Femur (tissue), 1 donor: ENCODE data around the gene ARL4A.

Experiments
- DNase-seq: peaks from one replicate; pipeline ENCODE4 v3.0.0-alpha.2; 2017

ARL4A gene

DNA sequence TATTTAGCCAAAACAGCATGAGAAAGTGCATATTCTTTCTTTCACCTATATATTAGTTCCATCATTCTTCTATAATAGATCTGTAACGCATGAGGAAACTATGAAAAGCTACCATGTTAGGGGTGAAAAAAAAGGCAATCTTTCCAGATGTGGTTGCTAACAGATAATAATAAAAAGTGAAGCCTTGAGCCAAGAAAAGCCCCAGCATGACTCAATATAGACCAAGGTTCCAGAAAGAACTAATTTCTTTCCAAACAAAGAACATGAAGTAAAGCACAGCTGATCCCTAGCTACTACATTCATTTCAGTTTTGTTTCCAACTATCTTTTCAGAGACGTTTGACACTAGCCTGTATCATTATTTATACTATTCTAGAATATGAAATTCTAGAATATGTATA is 16.4 kb downstream of the ARL4A start:
- no peak for DNase-seq

- no peak for DNase-seq
These were observed 18.4 kb downstream of the ARL4A start for GRCh38 chr7:12705878-12706277.

- no peak for DNase-seq
These were observed 19.6 kb downstream of the ARL4A start for GRCh38 chr7:12706900-12707536.

- DNase-seq = no peak
These were observed 20.9 kb downstream of the ARL4A start for GRCh38 chr7:12708314-12708713.

DNA sequence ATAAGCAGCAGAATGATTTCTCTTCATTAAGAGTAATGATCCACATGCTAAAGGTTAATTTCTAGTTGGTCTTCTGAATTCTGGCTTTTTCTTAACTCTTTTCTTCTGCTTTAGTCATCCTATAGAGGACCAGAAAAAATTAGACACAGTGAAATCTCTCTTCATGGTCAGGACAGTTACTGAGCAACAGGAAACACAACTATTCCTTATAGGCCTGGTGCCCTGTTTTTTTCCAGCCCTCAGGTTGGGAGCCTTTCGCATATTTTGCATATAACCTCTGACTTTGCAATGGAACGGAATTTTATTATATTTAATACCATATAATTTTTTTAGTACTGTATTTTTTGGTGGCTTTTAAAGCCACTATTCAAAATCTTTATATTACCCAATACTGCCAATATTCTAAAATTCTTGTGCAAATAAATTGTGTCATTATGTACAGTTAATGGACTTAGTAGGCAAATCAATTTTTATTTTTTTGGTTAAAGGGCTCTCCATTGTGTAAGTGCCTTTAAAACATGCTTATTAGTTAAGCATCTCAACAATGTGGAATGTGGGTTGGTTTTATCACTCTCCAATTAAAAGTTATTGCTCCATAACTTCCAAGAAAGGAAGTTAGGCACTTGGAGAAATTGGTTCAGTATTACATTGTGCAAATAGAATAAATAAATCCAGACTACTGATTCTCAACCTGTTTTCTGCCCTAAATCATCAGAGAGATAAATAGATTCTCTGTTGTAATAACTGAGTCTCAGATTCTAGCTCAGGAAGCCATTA is 22.5 kb downstream of the ARL4A start:
- DNase-seq = no peak

DNA sequence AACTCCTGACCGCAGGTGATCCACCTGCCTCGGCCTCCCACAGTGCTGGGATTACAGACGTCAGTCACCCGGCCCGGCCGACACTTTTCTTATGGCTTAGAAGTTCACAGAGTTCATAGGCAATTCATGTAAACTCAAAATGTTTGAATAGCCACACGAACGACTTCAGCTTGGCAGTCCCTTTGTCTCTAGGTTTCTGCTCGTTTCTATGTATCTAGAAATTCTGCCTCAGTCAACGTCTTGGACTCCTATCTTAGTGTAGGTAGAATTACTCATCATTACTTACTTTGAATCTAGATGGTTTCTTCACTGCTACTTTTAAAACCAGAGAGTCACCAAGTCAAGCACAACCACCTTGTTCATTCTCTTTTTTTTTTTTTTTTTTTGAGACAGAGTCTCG is 23.7 kb downstream of the ARL4A start:
- DNase-seq = no peak

GRCh38 chr7:12712236-12712635 is 24.8 kb downstream of the ARL4A start:
- DNase-seq = no peak

DNA sequence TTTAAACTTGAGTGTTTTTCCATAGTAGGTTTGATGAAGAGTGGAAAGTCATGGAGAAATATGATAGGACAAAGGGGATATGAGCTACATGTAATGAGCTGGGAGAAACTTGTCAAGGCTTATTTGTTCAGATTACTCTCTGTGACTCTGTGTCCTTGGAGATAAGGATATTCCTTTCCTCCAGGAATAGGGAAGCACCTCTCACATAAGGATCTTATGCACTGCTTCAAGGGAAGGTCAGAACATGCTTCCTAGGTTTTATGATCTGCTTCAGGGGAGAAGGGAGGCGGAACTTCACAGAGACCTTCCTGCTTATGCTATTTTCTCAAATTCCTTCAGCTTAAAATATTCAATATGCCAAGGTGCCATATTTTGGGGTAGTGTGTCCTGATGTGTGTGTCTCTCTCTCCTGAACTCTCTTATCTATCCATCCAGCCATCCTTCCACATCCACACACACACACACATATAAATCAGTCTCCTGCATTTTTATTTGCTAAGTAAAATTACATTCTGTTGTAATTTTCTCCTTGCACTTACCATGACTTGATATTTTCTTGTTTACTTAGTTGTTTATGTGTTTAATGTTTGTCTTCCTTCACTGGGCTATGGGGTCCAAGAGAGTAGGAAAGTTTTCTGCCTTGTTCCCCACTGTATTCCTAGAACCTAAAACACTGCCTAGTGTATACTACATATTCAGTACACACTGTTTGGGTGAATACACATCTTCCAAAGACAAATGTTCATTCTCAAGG is 26.4 kb downstream of the ARL4A start:
- DNase-seq = no peak

GRCh38 chr7:12714379-12714737 is 26.9 kb downstream of the ARL4A start:
- no peak for DNase-seq

DNA sequence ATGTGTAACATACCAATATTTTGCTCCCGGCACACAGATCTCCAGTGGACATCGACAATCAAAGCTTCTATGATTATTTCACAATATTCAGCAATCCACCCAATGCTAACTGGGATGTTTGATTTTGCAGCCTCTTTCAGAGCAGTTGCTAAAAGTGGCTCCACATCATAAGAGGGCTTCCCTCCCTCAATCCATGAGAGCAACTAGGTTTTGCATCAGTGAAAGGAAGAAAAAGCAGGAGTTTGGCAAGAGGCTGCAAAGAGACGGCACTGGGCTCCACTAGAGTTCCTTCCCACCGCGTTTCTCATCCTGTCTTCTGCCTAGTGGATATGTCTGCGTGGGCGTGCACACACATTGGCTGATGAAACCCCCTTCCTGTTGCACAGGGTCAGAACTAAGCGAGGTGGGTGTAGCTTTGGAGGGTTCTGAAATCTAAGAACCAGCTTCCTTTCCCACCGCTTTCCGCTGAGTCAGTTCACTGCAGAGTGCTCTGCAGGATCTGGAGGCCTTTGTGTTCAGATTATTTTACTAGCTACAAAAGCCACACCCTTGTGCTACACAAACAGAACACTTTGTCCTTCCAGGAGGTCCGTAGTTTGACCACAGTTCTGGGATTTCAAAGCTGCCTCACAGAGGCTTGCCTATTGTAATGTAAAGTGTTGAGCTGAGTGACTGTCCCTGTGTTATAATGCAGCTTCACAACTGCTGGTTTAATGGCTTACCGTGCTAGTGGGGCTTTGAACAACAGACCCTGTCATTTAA is 28.1 kb downstream of the ARL4A start:
- peak; percentile 82 for DNase-seq

GRCh38 chr7:12716134-12716681 is 28.8 kb downstream of the ARL4A start:
- DNase-seq = no peak

DNA sequence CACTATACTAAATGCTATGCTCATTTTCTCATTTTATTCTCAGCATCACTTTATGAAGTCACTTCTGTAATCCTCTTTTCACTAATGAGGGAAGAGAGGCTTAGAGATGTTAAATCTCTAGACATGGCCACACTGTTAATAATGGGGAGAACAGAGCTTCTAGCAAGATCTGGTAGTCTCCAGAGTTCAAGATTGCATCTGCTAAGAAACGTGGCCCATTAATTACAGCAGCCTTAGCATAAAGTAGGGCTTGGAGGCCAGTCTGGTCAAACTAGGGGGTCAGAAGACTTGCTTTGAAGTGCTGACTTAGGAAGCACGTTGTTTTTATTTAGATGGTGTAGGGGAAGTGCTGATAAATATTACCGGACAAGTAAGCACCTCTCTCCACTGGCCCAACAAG is 29.3 kb downstream of the ARL4A start:
- no peak for DNase-seq

DNA sequence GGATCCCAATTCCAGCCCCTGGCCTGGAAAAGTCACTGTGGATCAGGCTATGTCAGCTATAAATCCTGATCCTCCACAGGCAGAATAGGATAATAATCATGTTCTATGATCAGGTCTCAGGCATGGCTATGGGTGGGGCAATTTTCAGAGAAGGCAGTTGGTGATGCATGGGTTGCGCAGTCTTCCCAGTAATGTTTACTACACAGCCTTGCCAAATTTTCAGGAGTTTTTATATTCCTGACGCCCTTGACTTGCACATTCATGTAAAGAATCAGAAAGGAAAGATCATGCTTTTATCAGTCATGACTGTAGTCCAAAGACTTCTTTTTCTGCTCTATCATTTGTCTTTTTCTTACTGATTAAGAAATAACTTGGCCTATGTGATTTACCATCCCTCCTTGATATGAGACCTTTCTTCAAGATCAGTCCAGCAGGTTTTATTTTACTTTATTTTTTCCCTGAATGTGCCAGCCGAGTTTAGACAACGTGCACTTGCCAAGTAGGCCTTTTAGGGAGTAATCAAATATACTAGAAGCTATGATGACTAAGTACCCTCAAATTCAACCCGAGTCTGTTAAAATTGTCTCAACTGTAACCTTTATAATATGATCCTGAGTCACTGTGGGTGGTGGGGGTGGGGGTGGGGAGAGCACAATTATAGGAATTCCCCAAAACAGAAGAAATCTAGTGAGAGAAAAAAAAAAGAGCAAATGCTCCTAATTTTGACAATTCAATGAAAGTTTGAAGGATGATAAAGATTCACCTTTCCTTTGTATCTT is 31.9 kb downstream of the ARL4A start:
- DNase-seq = peak; percentile 23

- DNase-seq = no peak
These were observed 32.8 kb downstream of the ARL4A start for GRCh38 chr7:12719981-12720865.

DNA sequence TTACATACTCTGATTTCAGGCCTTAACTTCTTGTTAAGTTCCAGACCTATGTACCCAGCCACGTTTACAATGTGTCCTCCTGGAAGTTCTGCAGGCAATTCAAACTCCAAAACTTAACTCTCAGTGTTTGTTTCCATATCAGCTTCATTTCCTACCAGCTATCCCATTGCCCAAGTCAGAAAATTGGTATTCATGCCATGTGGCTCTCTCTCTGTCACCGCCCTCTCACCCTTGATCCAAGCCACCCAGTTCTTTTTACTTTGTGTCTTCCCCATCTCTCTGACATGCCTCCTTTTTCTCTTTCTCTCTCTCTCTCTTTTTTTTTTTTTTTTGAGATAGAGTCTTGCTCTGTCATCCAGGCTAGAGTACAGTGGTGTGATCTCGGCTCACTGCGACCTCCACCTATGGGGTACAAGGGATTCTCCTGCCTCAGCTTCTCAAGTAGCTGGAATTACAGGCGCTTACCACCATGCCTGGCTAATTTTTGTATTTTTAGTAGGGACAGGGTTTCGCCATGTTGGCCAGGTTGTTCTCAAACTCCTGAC is 33.9 kb downstream of the ARL4A start:
- no peak for DNase-seq

- DNase-seq = no peak
These were observed 34.7 kb downstream of the ARL4A start for GRCh38 chr7:12722136-12722535.

- no peak for DNase-seq
These were observed 35.5 kb downstream of the ARL4A start for GRCh38 chr7:12722636-12723605.

DNA sequence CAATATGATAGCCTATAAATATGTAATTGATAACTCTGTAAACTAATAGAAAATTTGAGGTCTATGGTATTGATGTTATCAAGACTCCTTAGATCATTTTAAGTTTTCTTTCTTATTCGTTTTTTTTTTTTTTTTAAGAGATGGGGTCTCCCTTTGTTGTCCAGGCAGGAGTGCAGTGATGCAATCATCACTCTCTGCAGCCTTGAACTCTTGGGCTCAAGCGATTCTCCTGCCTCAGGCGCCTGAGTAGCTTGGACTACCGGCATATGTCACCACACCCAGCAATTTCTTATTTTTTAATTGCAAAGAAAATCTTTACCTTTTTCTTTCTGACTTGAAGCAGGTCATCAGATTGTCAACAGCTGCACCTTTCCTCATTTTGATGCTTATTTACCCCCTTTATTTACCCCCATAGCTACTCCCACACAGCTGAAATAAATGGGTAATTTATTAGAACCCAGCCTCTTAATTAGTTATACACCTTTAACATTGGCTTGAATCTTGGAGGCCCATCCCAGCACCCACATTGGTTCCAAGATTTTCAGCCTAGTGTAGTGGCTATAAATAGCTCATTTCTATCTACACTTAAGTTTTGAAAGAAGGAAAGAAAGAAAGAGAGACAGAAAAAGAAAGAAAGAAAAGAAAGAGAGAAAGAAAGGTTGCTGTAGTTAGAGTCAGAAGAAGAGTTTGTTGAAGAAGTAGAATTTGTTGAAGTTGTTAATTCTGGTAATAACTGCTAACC is 38.3 kb downstream of the ARL4A start:
- DNase-seq = no peak

GRCh38 chr7:12726908-12727307 is 39.5 kb downstream of the ARL4A start:
- DNase-seq = no peak
